Gastrocnemius medialis (tissue), 4 donors: ENCODE measurements around the gene MPRIP.

Source experiments
- POLR2A ChIP-seq, 2 donors: fragments of 450-650 bp; IDR thresholded peaks; one replicate each; pipeline ENCODE4 v1.6.1; 2017; ENCODE audit warnings: antibody characterized with exemption in 2 of 2, mild to moderate bottlenecking in 2 of 2, moderate library complexity in 2 of 2
- TF ChIP-seq, protein P1 (sequence below), 5 experiments: fragments of 450-650 bp in 3 of 5; fragments of 200-600 bp in 2 of 5; sonication (generic) in 2 of 5; IDR thresholded peaks in 4 of 5; conservative IDR thresholded peaks in 1 of 5; 1 replicate in 4 of 5; 2 replicates in 1 of 5; pipeline ENCODE4 v1.5.1; 2016 to 2019; ENCODE audit warnings: antibody characterized with exemption in 5 of 5, mild to moderate bottlenecking in 3 of 5, moderate library complexity in 3 of 5

DNA sequence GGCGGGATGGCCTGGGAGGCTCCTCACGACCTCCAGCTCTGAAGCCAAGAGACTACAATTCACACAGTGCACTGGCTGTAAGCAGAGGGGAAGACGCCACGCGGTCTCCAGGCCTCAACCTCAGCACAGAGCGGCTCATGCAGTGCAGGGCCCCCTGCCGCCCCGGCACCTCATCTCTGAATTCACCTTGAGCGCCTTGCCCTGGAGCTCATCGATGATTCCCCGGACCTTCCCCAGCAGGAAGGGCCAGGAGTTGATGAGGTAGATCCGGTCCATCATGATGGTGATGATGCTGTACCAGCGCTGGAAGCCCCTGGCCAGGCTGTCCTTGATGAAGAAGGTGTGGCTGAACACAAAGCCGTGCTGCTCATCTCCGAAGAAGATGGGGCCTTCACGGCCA, 181.5 kb downstream of the MPRIP start:
- TF ChIP-seq, protein P1, sequence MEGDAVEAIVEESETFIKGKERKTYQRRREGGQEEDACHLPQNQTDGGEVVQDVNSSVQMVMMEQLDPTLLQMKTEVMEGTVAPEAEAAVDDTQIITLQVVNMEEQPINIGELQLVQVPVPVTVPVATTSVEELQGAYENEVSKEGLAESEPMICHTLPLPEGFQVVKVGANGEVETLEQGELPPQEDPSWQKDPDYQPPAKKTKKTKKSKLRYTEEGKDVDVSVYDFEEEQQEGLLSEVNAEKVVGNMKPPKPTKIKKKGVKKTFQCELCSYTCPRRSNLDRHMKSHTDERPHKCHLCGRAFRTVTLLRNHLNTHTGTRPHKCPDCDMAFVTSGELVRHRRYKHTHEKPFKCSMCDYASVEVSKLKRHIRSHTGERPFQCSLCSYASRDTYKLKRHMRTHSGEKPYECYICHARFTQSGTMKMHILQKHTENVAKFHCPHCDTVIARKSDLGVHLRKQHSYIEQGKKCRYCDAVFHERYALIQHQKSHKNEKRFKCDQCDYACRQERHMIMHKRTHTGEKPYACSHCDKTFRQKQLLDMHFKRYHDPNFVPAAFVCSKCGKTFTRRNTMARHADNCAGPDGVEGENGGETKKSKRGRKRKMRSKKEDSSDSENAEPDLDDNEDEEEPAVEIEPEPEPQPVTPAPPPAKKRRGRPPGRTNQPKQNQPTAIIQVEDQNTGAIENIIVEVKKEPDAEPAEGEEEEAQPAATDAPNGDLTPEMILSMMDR (IDR thresholded peaks at IDR 0.05 in 4 of 5, conservative IDR thresholded peaks at IDR 0.05 in 1 of 5): no peak
- TF ChIP-seq POLR2A (IDR thresholded peaks at IDR 0.05): no peak
